ENCODE data around the gene SPDYE16. TPM values are rescaled to one million over a fixed set of nuclear protein-coding genes. Genes with fewer than 3 reads are reported as not detected.

Gene SPDYE16
- total RNA-seq, 2 experiments from 2014 or later, result 0.53 TPM; not detected in 1

Other genes starting within 250 kb of the SPDYE16 start
- 10 to 100 TPM; 38.0 to 38.6 TPM for gene HSPB1, start 240.6 kb downstream of the SPDYE16 start, total RNA-seq
- gene YWHAG, start 184.3 kb downstream of the SPDYE16 start, total RNA-seq, result 10 to 100 TPM; 23.4 to 24.3 TPM
- gene SSC4D, start 133.6 kb downstream of the SPDYE16 start, total RNA-seq, result not detected
- gene ZP3, start 118.3 kb downstream of the SPDYE16 start, total RNA-seq, result 1 to 10 TPM; 3.2 to 7.0 TPM
- 10 to 100 TPM; 18.2 to 19.2 TPM for gene DTX2, start 81.6 kb downstream of the SPDYE16 start, total RNA-seq
- gene UPK3B, start 32.7 kb downstream of the SPDYE16 start, total RNA-seq, result 1 to 10 TPM; 1.3 to 2.6 TPM
- 10 to 100 TPM; 33.7 to 36.9 TPM for gene POMZP3, start 84.0 kb upstream of the SPDYE16 start, total RNA-seq